DMS114 treated with DMSO at 0.1 percent for 48 hours (cell line): ENCODE measurements around the gene HPCAL1.

ENCODE experiments used
- DNase-seq: peaks from one replicate; lab custom pipeline; 2025; ENCODE audit not compliant: unreplicated experiment; lab: John Stamatoyannopoulos, UW

The HPCAL1 gene

GRCh38 chr2:10301941-10302478, 694 bp upstream of the HPCAL1 start:
- no peak for DNase-seq

DNA sequence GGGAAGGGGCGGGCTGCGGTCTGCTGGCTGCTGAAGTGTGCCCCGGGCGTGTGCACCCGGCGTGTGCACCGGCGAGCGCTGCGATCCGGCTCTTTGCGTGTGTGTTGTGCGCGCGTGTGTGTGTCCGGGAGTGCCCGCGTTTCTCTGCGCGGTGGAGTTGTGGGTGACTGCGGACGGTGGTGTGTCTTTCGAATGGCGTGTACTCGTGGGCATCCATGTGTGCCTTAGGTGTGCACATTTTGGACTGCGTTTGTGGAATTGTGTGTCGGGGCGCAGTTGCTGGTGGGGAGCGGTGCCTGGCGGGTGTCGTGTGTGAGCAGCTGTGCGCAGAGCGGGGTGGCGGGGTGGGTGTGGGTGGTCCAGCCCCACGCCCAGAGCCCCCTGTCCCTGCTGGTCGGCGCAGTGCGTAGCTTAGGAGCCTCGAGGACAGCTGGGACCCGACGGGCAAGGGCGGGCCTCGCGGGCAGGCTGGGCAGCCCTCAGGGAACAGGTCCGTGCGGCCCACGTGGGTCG, 533 bp downstream of the HPCAL1 start:
- no peak for DNase-seq

DNA sequence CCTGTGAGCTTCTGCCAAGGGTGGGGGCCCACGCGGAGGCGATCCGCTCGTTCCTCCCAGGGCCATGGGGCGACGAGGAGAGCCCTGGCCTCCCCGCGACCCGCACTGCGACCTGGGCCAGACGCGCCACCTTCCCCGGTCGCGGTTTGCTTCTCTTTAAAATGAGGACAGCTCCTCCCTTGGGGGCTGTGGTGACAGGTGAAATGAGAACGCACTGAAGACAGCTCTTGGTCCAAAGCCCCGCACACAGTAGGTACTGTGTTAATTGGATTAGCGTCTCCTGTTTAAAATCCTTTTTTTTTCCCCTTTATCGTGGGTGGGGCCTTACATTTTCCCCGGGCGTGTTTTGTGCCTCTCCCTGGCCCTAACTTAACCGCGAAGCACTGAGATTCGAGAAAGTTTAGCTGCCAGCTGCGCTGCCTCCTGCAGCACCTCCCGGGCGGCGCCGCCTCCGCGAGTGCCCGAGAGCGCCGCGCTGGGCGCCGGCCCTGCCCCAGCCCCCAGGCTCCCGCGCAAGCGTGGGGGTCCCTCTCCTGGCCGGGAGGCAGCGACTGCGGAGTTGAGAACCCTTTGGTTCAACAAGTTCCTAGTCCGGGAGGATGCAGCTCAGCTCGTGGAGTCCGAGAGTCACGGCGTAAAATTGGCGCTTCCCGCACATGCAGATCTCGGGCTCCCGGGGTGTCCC, 1.1 kb downstream of the HPCAL1 start:
- DNase-seq = no peak

- no peak for DNase-seq
Measured at GRCh38 chr2:10304458-10305253, 2.0 kb downstream of the HPCAL1 start.

GRCh38 chr2:10305254-10305635, 2.5 kb downstream of the HPCAL1 start:
- no peak for DNase-seq

DNA sequence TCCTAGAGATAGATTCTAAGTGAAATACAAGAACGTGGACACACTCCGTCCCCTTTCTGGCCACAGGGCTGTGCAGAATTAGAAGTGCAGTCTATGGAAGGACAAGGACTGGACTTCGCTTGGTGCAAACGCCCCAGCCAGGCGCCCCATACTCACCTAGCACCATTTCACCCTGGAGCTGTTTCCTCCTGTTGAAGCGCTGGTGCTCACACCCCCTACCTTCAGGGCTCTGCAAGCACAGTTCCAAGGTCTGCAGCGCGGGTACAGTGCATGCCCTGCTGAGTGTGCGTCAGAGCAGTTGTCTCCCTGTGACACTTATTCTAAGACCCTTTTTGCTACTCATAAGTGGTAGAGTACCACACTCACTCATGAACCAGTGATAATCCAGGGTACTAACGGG, 3.0 kb downstream of the HPCAL1 start:
- no peak for DNase-seq

GRCh38 chr2:10306901-10307463, 4.3 kb downstream of the HPCAL1 start:
- DNase-seq = no peak

DNA sequence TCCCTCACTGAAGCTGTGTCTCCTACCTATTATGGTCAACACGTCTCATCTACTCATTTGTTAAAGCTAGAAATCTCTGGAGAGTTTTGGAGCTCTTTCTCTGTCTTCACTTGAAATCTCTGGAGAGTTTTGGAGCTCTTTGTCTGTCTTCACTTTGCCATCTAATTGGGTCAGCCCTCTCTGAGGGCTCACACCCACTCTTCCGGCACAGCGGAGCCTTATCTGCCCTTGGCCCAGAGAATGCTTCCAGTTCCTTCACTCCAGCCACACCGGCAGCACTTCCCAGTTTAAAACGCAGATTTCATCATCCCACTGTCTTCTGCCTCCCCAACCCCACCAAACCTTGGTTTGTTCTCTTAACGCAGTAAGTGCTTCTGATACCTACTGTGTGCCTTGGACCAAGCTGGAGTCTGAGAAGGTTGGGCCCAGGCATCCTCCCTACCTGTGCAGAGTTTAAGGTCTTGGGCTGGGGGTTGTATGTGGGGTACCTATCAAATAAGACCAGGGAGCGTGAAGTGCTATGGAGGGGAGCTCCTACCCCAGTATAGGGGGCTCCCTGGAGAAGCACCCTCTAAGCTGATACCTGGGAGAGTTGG, 5.0 kb downstream of the HPCAL1 start:
- DNase-seq = no peak

GRCh38 chr2:10308866-10309265, 6.2 kb downstream of the HPCAL1 start:
- no peak for DNase-seq

- DNase-seq = no peak
Measured at GRCh38 chr2:10309286-10309685, 6.6 kb downstream of the HPCAL1 start.

DNA sequence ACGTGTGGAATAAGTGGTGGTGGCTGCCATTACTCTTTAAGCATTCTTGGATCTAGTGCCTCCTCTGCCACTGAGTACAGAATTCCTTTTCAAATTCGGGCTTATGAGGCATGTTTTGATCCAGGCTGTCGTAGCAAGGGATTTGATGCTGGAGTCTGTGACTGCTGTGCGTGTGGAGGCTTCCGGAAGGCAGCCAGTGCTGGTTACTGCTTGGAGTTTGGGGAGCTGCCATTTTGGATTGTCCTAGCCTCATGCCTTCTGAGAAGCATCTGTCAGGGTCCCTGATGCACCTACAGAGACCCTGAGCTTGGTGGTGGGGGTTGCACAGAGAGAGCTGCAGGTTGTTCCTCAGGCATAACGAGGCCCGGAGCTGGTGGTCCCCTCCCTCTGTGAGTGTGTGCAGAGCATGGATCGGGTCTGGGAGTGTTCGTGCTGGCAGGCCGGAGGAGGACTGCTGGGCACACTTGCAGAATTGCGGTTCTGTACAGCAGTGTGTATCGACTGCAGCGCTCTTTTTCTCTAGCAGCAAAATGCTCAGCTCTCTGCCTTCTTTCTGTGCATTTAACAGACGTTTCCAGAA, 7.7 kb downstream of the HPCAL1 start:
- DNase-seq = no peak

- no peak for DNase-seq
Measured at GRCh38 chr2:10311736-10312135, 9.0 kb downstream of the HPCAL1 start.

DNA sequence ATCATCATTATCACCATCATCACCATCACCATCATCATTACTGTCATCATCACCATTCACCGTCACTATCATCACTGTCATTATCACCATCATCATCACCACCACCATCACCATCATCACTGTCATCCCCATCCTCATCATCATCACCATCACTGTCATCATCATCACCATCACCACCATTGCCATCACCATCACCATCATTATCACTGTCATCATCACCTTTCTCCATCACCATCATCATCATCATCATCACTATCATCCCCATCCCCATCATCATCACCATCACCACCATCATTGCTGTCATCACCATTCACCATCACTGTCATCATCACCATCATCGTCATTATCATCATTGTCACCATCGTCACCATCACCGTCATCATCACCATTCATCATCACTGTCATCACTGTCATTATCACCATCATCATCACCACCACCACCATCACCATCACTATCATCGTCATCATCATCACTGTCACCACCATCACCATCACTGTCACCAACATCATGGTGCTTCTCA, 9.8 kb downstream of the HPCAL1 start:
- DNase-seq = no peak

GRCh38 chr2:10316336-10316735, 13.6 kb downstream of the HPCAL1 start:
- no peak for DNase-seq

GRCh38 chr2:10316860-10317259, 14.2 kb downstream of the HPCAL1 start:
- DNase-seq = no peak

DNA sequence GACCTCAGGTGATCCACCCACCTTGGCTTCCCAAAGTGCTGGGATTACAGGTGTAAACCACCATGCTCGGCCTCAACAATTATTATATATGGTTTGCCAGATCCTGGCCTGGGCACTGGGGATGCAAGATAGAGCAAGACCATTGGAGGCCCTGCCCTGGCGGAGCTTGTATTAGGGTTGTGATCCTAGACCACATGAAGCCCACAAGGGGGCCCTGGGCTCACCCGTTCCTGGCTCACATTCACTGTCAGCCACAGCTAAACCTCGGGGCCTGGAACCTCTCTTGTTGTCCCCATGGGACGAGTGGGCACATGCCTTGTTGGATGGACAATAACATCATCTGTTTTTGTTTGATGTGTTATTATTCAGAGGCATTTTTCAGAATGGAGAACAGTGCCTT, 14.9 kb downstream of the HPCAL1 start:
- DNase-seq = no peak

DNA sequence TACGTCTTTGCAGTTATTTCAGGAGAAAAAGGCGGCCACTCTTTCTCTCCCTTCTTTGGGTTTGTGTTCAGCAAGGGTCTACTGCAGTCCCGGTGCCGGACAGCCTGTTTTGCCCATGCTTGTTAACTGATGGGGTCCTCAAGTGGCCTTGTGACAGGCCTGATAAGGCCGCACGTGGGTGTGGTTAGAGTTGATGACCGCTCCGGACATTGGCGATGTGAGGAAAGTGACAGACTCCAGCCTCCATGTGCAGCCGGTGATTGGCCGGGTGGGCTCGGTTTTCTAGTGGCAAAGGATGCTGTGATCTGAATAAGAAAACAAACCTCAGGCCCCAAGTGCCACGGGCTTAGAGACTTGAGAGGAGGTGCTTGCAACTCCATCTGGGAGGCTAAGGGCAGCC, 15.6 kb downstream of the HPCAL1 start:
- DNase-seq = no peak

- DNase-seq = no peak
Measured at GRCh38 chr2:10319892-10320574, 17.3 kb downstream of the HPCAL1 start.

- DNase-seq = no peak
Measured at GRCh38 chr2:10320575-10320931, 17.8 kb downstream of the HPCAL1 start.

GRCh38 chr2:10320933-10321332, 18.2 kb downstream of the HPCAL1 start:
- DNase-seq = no peak
